A549 (cell line): ENCODE data around the gene ERGIC2. TPM values are rescaled to one million over a fixed set of nuclear protein-coding genes. Genes with fewer than 3 reads are reported as not detected.
"Not testable (repeated sequence)": the region's sequence is repeated elsewhere in the genome, so short reads cannot be mapped to it uniquely, and the experiment has no call there.

Experiments used
- ATAC-seq, 2 experiments: fragments of 200-7000 bp in 1 of 2; fragments of >200 bp in 1 of 2; cut with Nextera tagmentation in 1 of 2; cut with Tn5 transposase in 1 of 2; 3 replicates each; pipeline versions ENCODE4 v1.8.0 to v1.9.1; 2018 to 2020; ENCODE audit warnings: mild to moderate bottlenecking in 1 of 2, moderate library complexity in 1 of 2
- CTCF ChIA-PET: fragments of 300-600 bp; sonication (Branson Sonifier 250); formaldehyde crosslinking; extraction: SDS; loops from one replicate; lab custom pipeline; 2021; ENCODE audit warnings: antibody characterized with exemption, inconsistent platforms; lab: Yijun Ruan, JAX
- POLR2A ChIA-PET: fragments of 350-600 bp; formaldehyde crosslinking; extraction: SDS; loops from one replicate; lab custom pipeline; 2021; ENCODE audit warnings: antibody characterized with exemption, inconsistent platforms; lab: Yijun Ruan, JAX
- DNase-seq, 2 experiments: peaks; one replicate each; pipeline versions ENCODE4 v3.0.0 to v3.0.0-alpha.2; 2011 to 2016; ENCODE audit warnings: low read depth in 1 of 2, low spot score in 1 of 2
- FAIRE-seq: peaks from 2 replicates; lab custom pipeline; 2011; peaks lifted over from hg19 to GRCh38; lab: Jason Lieb, UNC
- H3K27ac ChIP-seq, 2 experiments: fragments of >200 bp; sonication (Bioruptor Twin); formaldehyde crosslinking; 3 replicates each; pipeline ENCODE4 v1.5.1; 2016 to 2017
- H3K4me1 ChIP-seq: fragments of >200 bp; sonication (Bioruptor Twin); formaldehyde crosslinking; 3 replicates; pipeline ENCODE4 v1.6.1; 2016
- H3K4me2 ChIP-seq: fragments of >200 bp; sonication (Bioruptor Twin); formaldehyde crosslinking; 3 replicates; pipeline ENCODE4 v1.6.1; 2016
- H3K4me3 ChIP-seq: fragments of >200 bp; sonication (Bioruptor Twin); formaldehyde crosslinking; 3 replicates; pipeline ENCODE4 v1.5.1; 2016
- H3K9me3 ChIP-seq: fragments of >200 bp; sonication (Bioruptor Twin); formaldehyde crosslinking; 3 replicates; pipeline ENCODE4 v1.6.1; 2016
- ATOH8 ChIP-seq: fragments of 250-450 bp; sonication (Bioruptor Pico); IDR thresholded peaks from 2 replicates; pipeline ENCODE4 v1.5.0; 2020; ENCODE audit warnings: low read depth, mild to moderate bottlenecking, moderate library complexity
- BHLHE40 ChIP-seq: IDR thresholded peaks from 2 replicates; pipeline ENCODE4 v1.6.1; 2012; ENCODE audit warnings: low read depth, low read length, inconsistent platforms
- CBX2 ChIP-seq: fragments of 200-600 bp; sonication (generic); IDR thresholded peaks from 2 replicates; pipeline ENCODE4 v1.6.1; 2016; ENCODE audit warnings: low read depth, mild to moderate bottlenecking, borderline replicate concordance
- E2F6 ChIP-seq: IDR thresholded peaks from 2 replicates; pipeline ENCODE4 v1.6.1; 2012; ENCODE audit warnings: low read depth, borderline replicate concordance
- ELK1 ChIP-seq: fragments of 150-350 bp; IDR thresholded peaks from 2 replicates; pipeline ENCODE4 v1.6.1; 2014; ENCODE audit warnings: low read depth, mild to moderate bottlenecking, low read length
- EP300 ChIP-seq, 2 experiments: fragments of >200 bp; sonication (Bioruptor Twin); formaldehyde crosslinking; IDR thresholded peaks; 2 replicates in 1 of 2; 3 replicates in 1 of 2; pipeline ENCODE4 v1.6.1; 2016 to 2017
- FOSB ChIP-seq: fragments of 250-450 bp; sonication (Bioruptor Pico); IDR thresholded peaks from 2 replicates; pipeline ENCODE4 v1.5.0; 2020; ENCODE audit warnings: mild to moderate bottlenecking, moderate library complexity
- HES2 ChIP-seq: fragments of >200 bp; sonication (Bioruptor Twin); formaldehyde crosslinking; IDR thresholded peaks from 2 replicates; pipeline ENCODE4 v1.6.1; 2016
- JUN ChIP-seq, 2 experiments: fragments of >200 bp; sonication (Bioruptor Twin); formaldehyde crosslinking; IDR thresholded peaks; 2 replicates in 1 of 2; 3 replicates in 1 of 2; pipeline ENCODE4 v1.6.1; 2016 to 2017
- POLR2A ChIP-seq: IDR thresholded peaks from 2 replicates; pipeline ENCODE4 v1.6.1; 2012; ENCODE audit warnings: mild to moderate bottlenecking, low read length
- REST ChIP-seq: fragments of 200-600 bp; sonication (generic); IDR thresholded peaks from 2 replicates; pipeline ENCODE4 v1.6.1; 2016; ENCODE audit warnings: antibody characterized with exemption, mild to moderate bottlenecking, moderate library complexity
- SMC3 ChIP-seq: fragments of >200 bp; sonication (Bioruptor Twin); formaldehyde crosslinking; IDR thresholded peaks from 3 replicates; pipeline ENCODE4 v1.6.1; 2018; ENCODE audit warnings: inconsistent platforms
- TP53 ChIP-seq: fragments of 250-450 bp; sonication (Bioruptor Pico); IDR thresholded peaks from 2 replicates; pipeline ENCODE4 v1.5.0; 2021; ENCODE audit warnings: mild to moderate bottlenecking, moderate library complexity
- USF2 ChIP-seq: fragments of 450-650 bp; IDR thresholded peaks from 2 replicates; pipeline ENCODE4 v1.6.1; 2014; ENCODE audit warnings: antibody characterized with exemption
- ZFP36 ChIP-seq: fragments of 450-650 bp; IDR thresholded peaks from 2 replicates; pipeline ENCODE4 v1.6.1; 2014; ENCODE audit warnings: borderline replicate concordance; ENCODE audit not compliant: partially characterized antibody
- ZNF302 ChIP-seq: fragments of 250-450 bp; sonication (Bioruptor Pico); IDR thresholded peaks from 2 replicates; pipeline ENCODE4 v1.9.0; 2021; ENCODE audit warnings: inconsistent platforms, mild to moderate bottlenecking, moderate library complexity
- WGBS: methylation state at CpG from one replicate; pipeline ENCODE4 v1.1.6; 2017; ENCODE audit errors: missing lambda C conversion rate; 5-methylcytosine and 5-hydroxymethylcytosine counted together
- polyA plus RNA-seq, 4 experiments: library from polyadenylated mRNA; depleted of rRNA in 3 of 4; stranded (reverse); fragments of >200 nt; fragmentation: RNase III in 1 of 4; extraction: RNeasy Plus Mini Kit Qiagen cat#74134 plus additional on column Dnase treatment in 1 of 4; gene quantifications; 2 replicates in 3 of 4; 3 replicates in 1 of 4; pipeline ENCODE4 v1.2.3, GENCODE V29; 2011 to 2017

The ERGIC2 gene
- polyA plus RNA-seq, 2 of the 4 experiments (the other 2 are of a cell fraction): 69.3 to 94.1 TPM

GRCh38 chr12:29395356-29395755 lies 14.4 kb upstream of the ERGIC2 start:
- WGBS: 52% methylated on average over 1 of the region's 1 CpG
- CTCF ChIA-PET: no interaction called here
- Histone ChIP-seq H3K4me2 (no peak overlapping the region), H3K4me3 (no peak overlapping the region), H3K4me1 (no peaks in the 10 kb centered on the region), H3K9me3 (no peaks in the 10 kb centered on the region), H3K27ac (no peak overlapping the region)
- no peak for TF ChIP-seq ZNF302
- TF ChIP-seq JUN (IDR thresholded peaks at IDR 0.05): no peak
- TF ChIP-seq ELK1: no peak
- TF ChIP-seq CBX2: no peak
- TF ChIP-seq BHLHE40: no peak
- no peak for TF ChIP-seq ATOH8 (CRISPR knock-in tag)
- no peak for TF ChIP-seq TP53 (CRISPR knock-in tag)
- no peak for TF ChIP-seq HES2
- TF ChIP-seq SMC3: no peak
- TF ChIP-seq EP300 (IDR thresholded peaks at IDR 0.05): no peak
- no peak for TF ChIP-seq ZFP36
- no peak for TF ChIP-seq REST
- TF ChIP-seq FOSB (CRISPR knock-in tag): no peak
- TF ChIP-seq POLR2A: no peak
- TF ChIP-seq E2F6: no peak
- no peak for TF ChIP-seq USF2
- ATAC-seq (no peak), FAIRE-seq (no peak), DNase-seq (no peak)
- POLR2A ChIA-PET: no interaction called here

GRCh38 chr12:29390419-29390818 lies 9.4 kb upstream of the ERGIC2 start:
- POLR2A ChIA-PET, H3K4me1 ChIP-seq, ATAC-seq, H3K9me3 ChIP-seq, H3K4me2 ChIP-seq, DNase-seq, CTCF ChIA-PET, FAIRE-seq, H3K27ac ChIP-seq, H3K4me3 ChIP-seq: not testable (repeated sequence)
- WGBS: 11% methylated on average over 3 of the region's 3 CpGs
